Prostate gland (tissue), 2 donors: ENCODE measurements around the gene GAL3ST3. TPM values are rescaled to one million over a fixed set of nuclear protein-coding genes. Genes with fewer than 3 reads are reported as not detected.

Experiments
- DNase-seq: peaks from one replicate; pipeline ENCODE4 v3.0.0-alpha.2; 2019; ENCODE audit warnings: low spot score
- H3K27ac ChIP-seq, 2 donors: fragments of 200-600 bp; sonication (generic); 2 replicates each; pipeline ENCODE4 v1.5.1; 2017 to 2019
- H3K27me3 ChIP-seq: fragments of 200-600 bp; sonication (generic); replicated peaks from 2 replicates; pipeline ENCODE4 v1.5.1; 2019; ENCODE audit not compliant: insufficient read depth
- H3K36me3 ChIP-seq, 2 donors: fragments of 200-600 bp; sonication (generic); 1 replicate in 1 of 2; 2 replicates in 1 of 2; pipeline versions ENCODE4 v1.5.1 to v1.8.1; 2017 to 2019
- H3K4me1 ChIP-seq: fragments of 200-600 bp; sonication (generic); replicated peaks from 2 replicates; pipeline ENCODE4 v1.5.1; 2019
- H3K4me3 ChIP-seq, 2 donors: fragments of 200-600 bp; sonication (generic); 2 replicates each; pipeline ENCODE4 v1.5.1; 2017 to 2019
- H3K9me3 ChIP-seq: fragments of 200-600 bp; sonication (generic); 2 replicates; pipeline ENCODE4 v1.5.1; 2017
- CTCF ChIP-seq, 4 experiments: fragments of 200-600 bp in 2 of 4; fragments of 450-650 bp in 2 of 4; sonication (generic) in 2 of 4; IDR thresholded peaks; 1 replicate in 3 of 4; 2 replicates in 1 of 4; pipeline ENCODE4 v1.5.1; 2016 to 2019; ENCODE audit warnings: antibody characterized with exemption in 4 of 4, mild to moderate bottlenecking in 2 of 4, moderate library complexity in 2 of 4
- POLR2A ChIP-seq: fragments of 450-650 bp; IDR thresholded peaks from one replicate; pipeline ENCODE4 v1.6.1; 2016; ENCODE audit warnings: antibody characterized with exemption, mild to moderate bottlenecking
- POLR2AphosphoS5 ChIP-seq: sonication (generic); formaldehyde crosslinking; IDR thresholded peaks from one replicate; pipeline ENCODE4 v1.6.1; 2017; ENCODE audit warnings: antibody characterized with exemption
- WGBS: methylation state at CpG from one replicate; pipeline ENCODE4 v1.1.5; 2018; 5-methylcytosine and 5-hydroxymethylcytosine counted together
- intact Hi-C: fragments of 100-400 bp; cut with DNase I; formaldehyde crosslinking; loops from one replicate; pipeline ENCODE4 v1.14.2; 2022
- total RNA-seq, 2 donors: library from RNA; depleted of rRNA; stranded (reverse); fragments of >200 nt; gene quantifications; one replicate each; pipeline ENCODE4 v1.1.0, GENCODE V29; 2016

GAL3ST3 gene
- total RNA-seq, 2 donors from 2014 or later, result 2.3 to 4.3 TPM

- H3K27ac ChIP-seq, result no peak overlapping the region
- no peaks in the 10 kb centered on the region for H3K27me3 ChIP-seq
- DNase-seq, result no peak
- H3K36me3 ChIP-seq, result no peaks in the 10 kb centered on the region
- no peaks in the 10 kb centered on the region for H3K9me3 ChIP-seq
- no peak overlapping the region for H3K4me3 ChIP-seq
- peaks cover 10% of the 10 kb centered on the region for H3K4me1 ChIP-seq
- TF ChIP-seq POLR2AphosphoS5, result no peak
- TF ChIP-seq POLR2A, result no peak
- TF ChIP-seq CTCF (IDR thresholded peaks at IDR 0.05), result no peak
- intact Hi-C loops, result no loop called here
- WGBS, result 73% methylated on average over 3 of the region's 3 CpGs
These were observed 36.0 kb upstream of the GAL3ST3 start for GRCh38 chr11:66084821-66085475.

GRCh38 chr11:66083767-66084166 is 34.8 kb upstream of the GAL3ST3 start:
- WGBS, result 64% methylated on average over 3 of the region's 3 CpGs
- Histone ChIP-seq H3K36me3 (no peaks in the 10 kb centered on the region), H3K27me3 (no peaks in the 10 kb centered on the region), H3K4me3 (no peak overlapping the region), H3K9me3 (no peaks in the 10 kb centered on the region), H3K4me1 (peaks cover 12% of the 10 kb centered on the region), H3K27ac (peak overlapping the region; percentile 34 to 77)
- intact Hi-C loops, result no loop called here
- no peak for TF ChIP-seq POLR2A
- no peak for TF ChIP-seq POLR2AphosphoS5
- no peak for TF ChIP-seq CTCF (IDR thresholded peaks at IDR 0.05)
- no peak for DNase-seq

- peak overlapping the region; percentile 46 to 77 for H3K27ac ChIP-seq
- WGBS, result 33% methylated on average over 4 of the region's 4 CpGs
- peaks cover 12% of the 10 kb centered on the region for H3K4me1 ChIP-seq
- no peaks in the 10 kb centered on the region for H3K9me3 ChIP-seq
- TF ChIP-seq CTCF (IDR thresholded peaks at IDR 0.05) (no peak), POLR2A (no peak), POLR2AphosphoS5 (no peak)
- no peaks in the 10 kb centered on the region for H3K27me3 ChIP-seq
- DNase-seq, result no peak
- no peaks in the 10 kb centered on the region for H3K36me3 ChIP-seq
- no peak overlapping the region for H3K4me3 ChIP-seq
- intact Hi-C loops, result no loop called here
These were observed 34.2 kb upstream of the GAL3ST3 start for GRCh38 chr11:66082946-66083698.

- Histone ChIP-seq H3K27ac (peak overlapping the region; percentile 75 to 77), H3K27me3 (no peaks in the 10 kb centered on the region), H3K9me3 (no peaks in the 10 kb centered on the region), H3K36me3 (no peaks in the 10 kb centered on the region), H3K4me1 (peaks cover 12% of the 10 kb centered on the region), H3K4me3 (no peak overlapping the region)
- 14% methylated on average over 5 of the region's 5 CpGs for WGBS
- intact Hi-C loops, result no loop called here
- TF ChIP-seq POLR2AphosphoS5, result peak; percentile 92
- TF ChIP-seq POLR2A, result peak; percentile 46
- TF ChIP-seq CTCF (IDR thresholded peaks at IDR 0.05), result no peak
- peak; percentile 92 for DNase-seq
These were observed 32.5 kb upstream of the GAL3ST3 start for GRCh38 chr11:66081505-66081904.
